Skeletal muscle satellite cell (primary cell): ENCODE data around the gene PEX7. TPM values are rescaled to one million over a fixed set of nuclear protein-coding genes. Genes with fewer than 3 reads are reported as not detected.

Experiments used
- H3K27me3 ChIP-seq: 2 replicates; pipeline ENCODE4 v1.7.0; 2013; ENCODE audit warnings: low read length; ENCODE audit not compliant: control insufficient read depth, insufficient read depth
- H3K36me3 ChIP-seq: 2 replicates; pipeline ENCODE4 v1.7.0; 2013; ENCODE audit warnings: mild to moderate bottlenecking, control low read depth, low read length; ENCODE audit not compliant: insufficient read depth
- H3K4me1 ChIP-seq: 2 replicates; pipeline ENCODE4 v1.7.0; 2013; ENCODE audit warnings: low read length; ENCODE audit not compliant: control insufficient read depth, insufficient read depth
- H3K4me2 ChIP-seq: 2 replicates; pipeline ENCODE4 v1.7.0; 2013; ENCODE audit warnings: mild to moderate bottlenecking, low read length
- H3K4me3 ChIP-seq: 2 replicates; pipeline ENCODE4 v1.7.0; 2013; ENCODE audit warnings: low read length
- H3K9ac ChIP-seq: 2 replicates; pipeline ENCODE4 v1.7.0; 2013; ENCODE audit warnings: mild to moderate bottlenecking, low read depth, low read length, moderate library complexity
- H3K9me3 ChIP-seq: replicated peaks from 2 replicates; pipeline ENCODE4 v1.7.0; 2013; ENCODE audit warnings: mild to moderate bottlenecking, control low read depth, low read length
- total RNA-seq: library from RNA; depleted of rRNA; stranded (reverse); fragments of >200 nt; gene quantifications from 2 replicates; pipeline ENCODE4 v1.2.3, GENCODE V29; 2012; rRNA removed

The PEX7 gene, protein sequence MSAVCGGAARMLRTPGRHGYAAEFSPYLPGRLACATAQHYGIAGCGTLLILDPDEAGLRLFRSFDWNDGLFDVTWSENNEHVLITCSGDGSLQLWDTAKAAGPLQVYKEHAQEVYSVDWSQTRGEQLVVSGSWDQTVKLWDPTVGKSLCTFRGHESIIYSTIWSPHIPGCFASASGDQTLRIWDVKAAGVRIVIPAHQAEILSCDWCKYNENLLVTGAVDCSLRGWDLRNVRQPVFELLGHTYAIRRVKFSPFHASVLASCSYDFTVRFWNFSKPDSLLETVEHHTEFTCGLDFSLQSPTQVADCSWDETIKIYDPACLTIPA
- total RNA-seq, result 7.2 and 7.9 TPM in 2 replicates

DNA sequence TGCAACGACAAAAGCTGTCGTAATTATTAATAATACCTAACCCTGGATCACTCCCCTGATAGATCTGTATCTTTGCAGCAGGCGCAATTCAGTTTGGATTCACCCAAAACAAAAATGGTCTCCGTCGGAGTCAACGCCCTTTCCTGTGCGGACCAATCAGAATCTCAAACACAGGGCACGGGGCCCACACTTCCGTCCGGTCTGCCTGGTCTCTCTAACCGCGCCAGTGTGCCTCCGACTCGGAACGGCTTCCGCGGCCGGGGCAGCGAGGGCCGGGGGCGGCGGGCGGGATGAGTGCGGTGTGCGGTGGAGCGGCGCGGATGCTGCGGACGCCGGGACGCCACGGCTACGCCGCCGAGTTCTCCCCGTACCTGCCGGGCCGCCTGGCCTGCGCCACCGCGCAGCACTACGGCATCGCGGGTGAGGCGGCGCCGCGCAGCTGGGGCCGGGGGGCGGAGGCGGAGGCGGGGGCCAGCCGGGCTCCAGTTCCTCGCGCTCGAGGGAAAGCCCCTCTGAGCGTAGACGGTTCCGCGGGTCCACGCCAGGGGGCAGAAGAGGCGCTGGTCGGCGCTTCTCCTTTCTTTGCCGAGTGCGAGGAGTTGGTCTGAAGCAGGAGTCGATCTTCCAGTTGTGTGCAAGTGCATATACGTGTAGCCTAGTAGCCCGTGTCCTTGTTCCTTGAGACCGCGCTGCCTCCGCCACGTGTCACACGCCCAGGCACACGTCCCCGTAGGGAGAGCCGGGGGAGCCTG, at the start of gene PEX7:
Gene PEX7, plus strand, starts transcription at position 217 of the 752 bp plus-strand sequence. Its CDS starts 74 bp downstream, at position 291.
- Histone ChIP-seq H3K4me1 (peaks cover 5% of the 10 kb centered on the region), H3K4me2 (peak within 1 kb of the TSS; percentile 96), H3K4me3 (peak within 1 kb of the TSS; percentile 83), H3K9ac (peak within 1 kb of the TSS; percentile 92), H3K9me3 (no peaks in the 10 kb centered on the region), H3K27me3 (no peaks in the 10 kb centered on the region), H3K36me3 (peaks cover 7% of the 10 kb centered on the region)

GRCh38 chr6:136772685-136773472, 49.5 kb upstream of the PEX7 start:
- Histone ChIP-seq H3K36me3 (no peaks in the 10 kb centered on the region), H3K4me1 (peaks cover 23% of the 10 kb centered on the region), H3K9me3 (no peaks in the 10 kb centered on the region), H3K9ac (no peak overlapping the region), H3K4me3 (no peak overlapping the region), H3K4me2 (no peak overlapping the region), H3K27me3 (no peaks in the 10 kb centered on the region)

DNA sequence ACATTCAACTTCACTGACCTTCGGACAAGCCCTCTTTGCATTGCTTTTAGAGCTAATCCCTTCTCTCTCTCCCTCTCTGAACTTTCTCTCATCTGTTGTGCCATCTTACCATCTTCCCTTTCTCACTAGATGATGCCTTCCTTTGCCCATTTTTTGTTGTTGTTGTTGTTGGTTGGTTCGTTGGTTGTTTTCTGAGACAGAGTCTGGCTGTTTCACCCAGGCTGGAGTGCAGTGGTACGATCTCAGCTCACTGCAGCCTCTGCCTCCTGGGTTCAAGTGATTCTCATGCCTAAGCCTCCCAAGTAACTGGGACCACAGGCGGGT, 49.0 kb upstream of the PEX7 start:
- H3K9me3 ChIP-seq, result no peaks in the 10 kb centered on the region
- no peak overlapping the region for H3K9ac ChIP-seq
- peaks cover 23% of the 10 kb centered on the region for H3K4me1 ChIP-seq
- no peak overlapping the region for H3K4me2 ChIP-seq
- no peaks in the 10 kb centered on the region for H3K36me3 ChIP-seq
- no peak overlapping the region for H3K4me3 ChIP-seq
- H3K27me3 ChIP-seq, result no peaks in the 10 kb centered on the region

DNA sequence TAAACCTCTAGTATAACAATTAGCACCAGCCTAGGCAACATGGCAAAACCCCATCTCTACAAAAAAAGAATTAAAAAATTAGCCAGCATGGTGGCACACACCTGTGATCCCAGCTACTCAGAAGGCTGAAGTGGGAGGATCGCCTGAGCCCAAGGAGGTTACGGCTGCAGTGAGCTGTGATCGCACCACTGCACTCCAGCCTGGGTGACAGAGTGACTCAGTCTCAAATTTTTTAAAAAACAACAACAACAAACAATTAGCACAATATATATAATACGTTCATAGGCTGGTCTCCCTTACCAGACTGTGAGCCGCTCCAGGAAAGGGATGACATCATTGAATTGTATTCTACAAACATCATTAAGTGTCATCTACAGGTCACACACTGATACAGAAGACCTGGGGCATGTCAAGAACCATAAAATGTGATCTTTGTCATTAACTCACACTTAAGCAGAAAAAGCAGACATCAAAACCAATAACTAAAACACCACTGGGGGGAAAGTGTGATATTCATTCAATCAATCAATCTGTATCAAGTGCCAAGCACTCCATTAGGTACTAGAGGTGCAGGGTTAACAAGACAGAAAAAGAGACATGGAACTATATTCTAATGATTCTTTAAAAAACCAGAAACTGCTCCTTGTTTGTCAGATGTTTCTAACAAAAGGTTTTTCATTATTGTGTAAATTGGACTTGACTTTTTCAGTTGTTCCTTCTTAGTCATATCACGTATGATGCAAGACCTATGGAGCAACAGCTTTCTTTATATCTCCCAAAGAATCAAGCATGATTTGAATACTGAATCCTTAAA, 48.0 kb upstream of the PEX7 start:
- H3K36me3 ChIP-seq, result no peaks in the 10 kb centered on the region
- no peaks in the 10 kb centered on the region for H3K9me3 ChIP-seq
- H3K4me3 ChIP-seq, result peak overlapping the region; percentile 30
- H3K9ac ChIP-seq, result no peak overlapping the region
- H3K4me1 ChIP-seq, result peaks cover 23% of the 10 kb centered on the region
- H3K4me2 ChIP-seq, result peak overlapping the region; percentile 56
- no peaks in the 10 kb centered on the region for H3K27me3 ChIP-seq

- no peaks in the 10 kb centered on the region for H3K36me3 ChIP-seq
- H3K4me1 ChIP-seq, result peaks cover 23% of the 10 kb centered on the region
- H3K27me3 ChIP-seq, result no peaks in the 10 kb centered on the region
- H3K9me3 ChIP-seq, result no peaks in the 10 kb centered on the region
- no peak overlapping the region for H3K9ac ChIP-seq
- no peak overlapping the region for H3K4me2 ChIP-seq
- H3K4me3 ChIP-seq, result no peak overlapping the region
These were observed 47.3 kb upstream of the PEX7 start for GRCh38 chr6:136775081-136775480.

DNA sequence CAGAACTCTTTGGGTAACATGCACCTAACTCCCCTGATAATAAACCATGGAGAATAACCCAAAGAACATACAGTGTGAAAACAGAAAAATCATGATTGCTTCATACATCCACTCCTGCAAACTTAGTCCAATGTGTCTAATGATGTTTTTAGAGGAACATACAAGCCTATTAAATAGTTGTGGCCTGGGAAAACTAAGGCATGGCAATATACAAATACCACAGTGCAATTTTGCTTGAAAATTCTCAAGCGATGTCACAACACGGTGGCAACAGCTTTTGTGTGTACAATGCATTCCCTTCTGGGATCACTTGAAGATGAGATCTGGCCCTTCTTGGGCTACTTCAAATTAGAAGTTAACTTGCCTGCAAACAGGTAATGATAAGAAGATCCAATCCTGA, 46.8 kb upstream of the PEX7 start:
- Histone ChIP-seq H3K9me3 (no peaks in the 10 kb centered on the region), H3K4me2 (no peak overlapping the region), H3K27me3 (no peaks in the 10 kb centered on the region), H3K4me1 (peaks cover 23% of the 10 kb centered on the region), H3K4me3 (no peak overlapping the region), H3K9ac (no peak overlapping the region), H3K36me3 (no peaks in the 10 kb centered on the region)

DNA sequence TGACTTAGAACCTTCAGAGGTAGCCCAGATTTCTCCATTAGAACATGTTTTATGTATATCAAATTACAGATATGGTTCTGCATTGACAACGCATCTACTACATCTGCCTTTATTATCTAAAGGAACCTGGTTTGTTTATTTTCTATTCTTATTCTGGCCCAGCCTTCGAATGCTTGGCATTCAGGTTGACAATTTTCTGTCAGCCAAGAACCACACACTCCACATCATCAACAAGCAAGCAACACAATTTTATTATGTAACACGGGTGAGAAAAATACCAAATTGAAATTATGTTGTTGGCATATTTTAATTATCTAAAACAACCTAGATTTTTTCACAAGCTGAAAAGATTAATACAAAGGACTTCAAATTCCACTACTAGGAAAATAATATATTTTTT, 44.7 kb upstream of the PEX7 start:
- Histone ChIP-seq H3K9ac (no peak overlapping the region), H3K36me3 (no peaks in the 10 kb centered on the region), H3K4me2 (no peak overlapping the region), H3K9me3 (no peaks in the 10 kb centered on the region), H3K27me3 (no peaks in the 10 kb centered on the region), H3K4me1 (peaks cover 28% of the 10 kb centered on the region), H3K4me3 (no peak overlapping the region)

- no peak overlapping the region for H3K4me2 ChIP-seq
- H3K4me1 ChIP-seq, result peaks cover 42% of the 10 kb centered on the region
- no peaks in the 10 kb centered on the region for H3K36me3 ChIP-seq
- H3K27me3 ChIP-seq, result no peaks in the 10 kb centered on the region
- H3K9ac ChIP-seq, result no peak overlapping the region
- H3K9me3 ChIP-seq, result no peaks in the 10 kb centered on the region
- H3K4me3 ChIP-seq, result no peak overlapping the region
These were observed 42.7 kb upstream of the PEX7 start for GRCh38 chr6:136779682-136780081.

DNA sequence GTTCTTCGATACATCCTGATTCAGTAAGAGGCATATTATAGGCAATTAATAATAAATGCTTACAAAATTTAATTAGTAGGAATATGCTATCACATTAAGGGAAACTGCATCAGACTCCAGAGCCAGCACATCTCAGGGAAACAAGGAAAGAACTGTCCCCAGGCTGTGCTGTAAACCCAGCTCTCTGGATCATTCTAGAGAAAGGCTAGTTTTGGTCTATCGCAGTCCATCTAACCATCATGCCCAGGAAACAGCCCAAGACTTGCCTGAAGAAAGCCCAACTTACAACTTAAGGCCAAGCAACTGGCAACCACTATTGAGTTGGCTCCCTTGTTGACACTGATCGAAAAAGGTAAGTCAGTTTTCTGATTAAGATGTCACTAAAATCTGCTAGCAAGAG, 41.4 kb upstream of the PEX7 start:
- H3K9me3 ChIP-seq, result no peaks in the 10 kb centered on the region
- peaks cover 43% of the 10 kb centered on the region for H3K4me1 ChIP-seq
- H3K27me3 ChIP-seq, result no peaks in the 10 kb centered on the region
- no peaks in the 10 kb centered on the region for H3K36me3 ChIP-seq
- no peak overlapping the region for H3K9ac ChIP-seq
- H3K4me2 ChIP-seq, result no peak overlapping the region
- H3K4me3 ChIP-seq, result no peak overlapping the region

GRCh38 chr6:136782021-136782770, 40.2 kb upstream of the PEX7 start:
- H3K4me1 ChIP-seq, result peaks cover 54% of the 10 kb centered on the region
- H3K9ac ChIP-seq, result peak overlapping the region; percentile 40
- H3K27me3 ChIP-seq, result no peaks in the 10 kb centered on the region
- no peaks in the 10 kb centered on the region for H3K36me3 ChIP-seq
- no peak overlapping the region for H3K4me3 ChIP-seq
- no peaks in the 10 kb centered on the region for H3K9me3 ChIP-seq
- H3K4me2 ChIP-seq, result peak overlapping the region; percentile 40
